Activated CD8-positive, alpha-beta memory T cell treated with anti-CD3 and anti-CD28 coated beads, Interleukin-2, amount 50 U/mL, for 24 hours (primary cell): ENCODE results near the gene PCNX1.

ENCODE experiments used
- DNase-seq: peaks from one replicate; pipeline ENCODE4 v3.0.0-alpha.2; 2020; ENCODE audit errors: extremely low read depth

The PCNX1 gene

DNA sequence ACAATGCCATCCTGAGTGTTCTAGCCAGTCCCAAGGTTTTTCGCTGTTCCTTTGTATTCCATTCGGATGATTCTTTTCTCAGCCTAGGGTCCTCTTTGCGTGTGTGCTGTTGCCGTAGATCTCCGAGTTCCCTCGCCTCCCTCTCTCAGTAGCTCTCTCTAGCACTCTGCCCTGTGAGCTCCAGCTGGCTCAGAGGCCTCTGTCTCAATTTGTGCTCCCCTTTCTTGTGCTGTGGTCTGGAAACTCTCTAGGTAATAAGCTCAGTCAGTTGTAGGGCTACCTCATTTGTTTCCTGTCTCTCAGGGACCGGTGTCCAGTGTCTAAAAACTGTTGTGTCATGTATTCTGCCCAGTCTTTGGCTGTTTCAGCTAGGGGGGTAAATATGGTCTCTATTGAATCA is 179.3 kb downstream of the PCNX1 start:
- DNase-seq, result no peak

GRCh38 chr14:71089971-71090370 is 182.7 kb downstream of the PCNX1 start:
- no peak for DNase-seq

DNA sequence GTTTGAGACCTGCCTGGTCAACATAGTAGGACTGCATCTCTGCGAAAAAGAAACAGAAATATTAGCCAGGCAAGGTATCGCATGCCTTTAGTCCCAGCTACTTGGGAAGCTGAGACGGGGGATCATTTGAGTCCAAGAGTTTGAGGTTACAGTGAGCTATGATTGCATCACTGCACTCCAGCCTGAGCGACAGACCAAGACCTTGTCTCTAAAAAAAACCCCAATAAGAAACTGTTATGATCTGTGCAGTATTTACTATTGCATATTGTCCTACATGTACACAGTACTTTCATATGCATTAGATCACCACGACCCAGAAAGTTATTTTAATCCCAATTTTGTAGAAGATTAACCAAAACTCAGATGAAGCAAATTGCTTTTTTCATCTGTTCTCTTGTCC is 187.5 kb downstream of the PCNX1 start:
- DNase-seq, result no peak

GRCh38 chr14:71096947-71097346 is 189.7 kb downstream of the PCNX1 start:
- no peak for DNase-seq

GRCh38 chr14:71103662-71104484 is 196.6 kb downstream of the PCNX1 start:
- DNase-seq, result no peak

DNA sequence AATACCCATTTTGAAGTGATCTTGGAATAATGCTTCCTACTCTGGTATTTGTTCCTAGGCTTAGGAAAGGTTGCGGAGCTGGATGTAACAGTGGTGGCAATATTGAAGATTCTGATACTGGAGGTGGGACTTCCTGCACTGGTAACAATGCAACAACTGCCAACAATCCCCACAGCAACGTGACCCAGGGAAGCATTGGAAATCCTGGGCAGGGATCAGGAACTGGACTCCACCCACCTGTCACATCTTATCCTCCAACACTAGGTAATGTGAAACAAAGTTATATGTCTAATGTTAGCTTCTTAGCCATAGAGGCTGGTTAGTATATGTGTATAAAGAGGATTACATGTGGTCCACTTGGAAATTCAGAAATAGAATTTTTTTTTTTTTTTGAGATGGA is 197.9 kb downstream of the PCNX1 start:
- no peak for DNase-seq

- no peak for DNase-seq
These were observed 200.7 kb downstream of the PCNX1 start for GRCh38 chr14:71107921-71108320.

- DNase-seq, result no peak
These were observed 201.3 kb downstream of the PCNX1 start for GRCh38 chr14:71108398-71109119.

DNA sequence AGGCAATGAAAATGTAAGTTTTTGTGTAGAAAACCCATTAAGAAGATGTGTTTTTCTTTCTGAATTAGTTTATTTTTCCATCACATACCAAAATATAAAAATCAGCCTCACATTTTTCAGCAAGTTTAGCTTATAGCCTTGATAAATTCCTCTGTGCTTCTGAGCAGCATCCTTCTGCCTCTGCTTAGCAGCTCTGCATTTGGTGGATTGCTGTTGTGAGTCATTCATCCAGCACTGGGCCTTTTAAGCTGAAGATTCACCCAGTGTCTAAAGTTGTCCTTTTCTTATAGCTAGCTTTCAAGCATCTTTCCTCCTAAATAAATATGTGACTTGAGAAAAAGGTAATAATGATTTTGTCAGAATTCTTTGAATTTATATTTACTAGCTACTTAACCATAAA is 206.1 kb downstream of the PCNX1 start:
- DNase-seq, result no peak

DNA sequence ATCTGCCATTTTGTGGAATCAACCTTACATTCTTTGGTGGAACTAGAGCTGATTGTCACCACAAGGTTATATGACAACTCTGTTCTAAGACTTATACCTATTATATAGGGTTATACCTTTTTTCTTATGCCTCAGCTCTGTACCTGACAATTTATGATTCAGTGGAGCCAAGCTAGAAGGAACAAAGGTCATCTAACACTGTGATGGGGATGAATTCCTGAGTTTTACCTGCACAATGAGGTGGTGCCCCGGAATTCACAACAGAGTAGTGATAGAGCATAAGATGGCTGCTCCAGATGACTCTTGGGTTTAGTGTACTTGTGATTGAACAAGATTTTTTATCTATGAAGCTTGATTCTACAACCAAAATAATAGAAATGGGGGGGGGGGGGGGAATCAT is 207.3 kb downstream of the PCNX1 start:
- no peak for DNase-seq

DNA sequence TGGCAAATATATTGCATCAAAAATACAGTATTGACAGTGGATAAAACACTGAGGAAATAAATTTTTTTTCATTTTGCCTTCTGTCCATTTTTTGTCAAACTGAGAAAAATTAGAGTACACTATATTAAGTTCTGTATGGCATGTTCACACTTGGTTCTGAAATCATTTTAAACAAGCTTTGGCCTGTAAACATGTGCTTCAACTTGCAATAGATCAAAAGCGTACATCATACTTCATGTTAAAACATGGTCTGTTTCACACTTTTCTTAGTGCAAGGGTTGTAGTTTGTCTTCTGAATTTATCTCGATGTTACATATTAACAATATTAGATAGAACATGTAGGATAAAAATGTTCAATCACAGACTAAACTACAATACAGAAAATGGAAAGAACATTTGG is 208.0 kb downstream of the PCNX1 start:
- no peak for DNase-seq

GRCh38 chr14:71115821-71116567 is 208.7 kb downstream of the PCNX1 start:
- DNase-seq, result no peak

GRCh38 chr14:71116568-71117122 is 209.4 kb downstream of the PCNX1 start:
- DNase-seq, result no peak

GRCh38 chr14:71117839-71118743 is 210.8 kb downstream of the PCNX1 start:
- DNase-seq, result no peak

DNA sequence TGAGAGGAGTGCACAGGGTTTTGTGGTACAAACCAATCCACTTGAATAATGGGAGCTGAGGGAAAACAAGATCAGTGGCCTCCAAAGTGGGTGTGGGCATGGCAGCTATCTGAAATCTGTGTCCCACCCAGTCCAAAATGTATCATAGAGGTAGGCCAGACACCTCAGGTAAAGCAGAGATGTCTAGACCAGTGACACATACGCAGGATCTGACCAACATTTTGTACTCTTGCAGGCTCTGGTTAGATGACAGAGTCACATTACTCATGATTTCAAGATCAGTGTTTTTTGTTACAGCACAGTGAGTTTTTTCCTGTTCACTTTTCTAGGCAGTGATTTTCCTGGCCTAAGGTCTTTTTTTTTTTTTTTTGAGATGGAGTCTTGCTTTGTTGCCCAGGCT is 211.8 kb downstream of the PCNX1 start:
- no peak for DNase-seq

DNA sequence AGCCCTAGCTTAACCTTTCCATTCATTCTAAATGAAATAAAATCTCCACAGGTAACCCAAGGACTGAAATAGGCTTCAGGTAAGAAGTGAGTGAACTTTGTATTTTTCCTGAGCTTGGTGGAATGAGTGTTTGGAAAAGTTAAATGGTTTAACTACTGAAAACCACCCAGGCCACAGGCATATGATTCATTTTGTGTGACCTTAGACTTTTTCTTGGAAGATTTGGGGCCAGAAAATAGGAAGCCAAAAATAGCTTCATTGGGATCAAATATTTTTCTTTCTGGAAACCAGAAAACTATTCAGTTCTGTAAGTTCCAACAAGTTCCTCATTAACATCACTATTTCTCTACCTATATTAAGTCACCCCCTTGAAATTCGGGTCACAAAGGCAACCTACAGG is 212.6 kb downstream of the PCNX1 start:
- no peak for DNase-seq

- DNase-seq, result no peak
These were observed 213.7 kb downstream of the PCNX1 start for GRCh38 chr14:71121001-71121400.

- no peak for DNase-seq
These were observed 214.5 kb downstream of the PCNX1 start for GRCh38 chr14:71121711-71122110.

- no peak for DNase-seq
These were observed 215.8 kb downstream of the PCNX1 start for GRCh38 chr14:71122866-71123565.

- no peak for DNase-seq
These were observed 216.4 kb downstream of the PCNX1 start for GRCh38 chr14:71123579-71124135.
